Umbilical cord (tissue), 2 donors: ENCODE data around the gene TBCK. TPM values are rescaled to one million over a fixed set of nuclear protein-coding genes. Genes with fewer than 3 reads are reported as not detected.
"Not testable (repeated sequence)": the region's sequence is repeated elsewhere in the genome, so short reads cannot be mapped to it uniquely, and the experiment has no call there.

Source experiments
- DNase-seq: peaks from one replicate; pipeline ENCODE4 v3.0.0-alpha.2; 2015; ENCODE audit warnings: low spot score
- total RNA-seq: library from RNA; depleted of rRNA; stranded (reverse); fragments of >200 nt; gene quantifications from one replicate; pipeline ENCODE4 v1.2.3, GENCODE V29; 2014; ENCODE audit warnings: low replicate concordance; ENCODE audit not compliant: insufficient read depth

TBCK gene
- total RNA-seq, 1 donor from 2014 or later = 123 TPM

- DNase-seq = not testable (repeated sequence)
These were observed 196.0 kb downstream of the TBCK start for GRCh38 chr4:106119949-106120555.

- no peak for DNase-seq
These were observed 200.0 kb downstream of the TBCK start for GRCh38 chr4:106116025-106116424.

GRCh38 chr4:106114270-106114669, 201.7 kb downstream of the TBCK start:
- no peak for DNase-seq

DNA sequence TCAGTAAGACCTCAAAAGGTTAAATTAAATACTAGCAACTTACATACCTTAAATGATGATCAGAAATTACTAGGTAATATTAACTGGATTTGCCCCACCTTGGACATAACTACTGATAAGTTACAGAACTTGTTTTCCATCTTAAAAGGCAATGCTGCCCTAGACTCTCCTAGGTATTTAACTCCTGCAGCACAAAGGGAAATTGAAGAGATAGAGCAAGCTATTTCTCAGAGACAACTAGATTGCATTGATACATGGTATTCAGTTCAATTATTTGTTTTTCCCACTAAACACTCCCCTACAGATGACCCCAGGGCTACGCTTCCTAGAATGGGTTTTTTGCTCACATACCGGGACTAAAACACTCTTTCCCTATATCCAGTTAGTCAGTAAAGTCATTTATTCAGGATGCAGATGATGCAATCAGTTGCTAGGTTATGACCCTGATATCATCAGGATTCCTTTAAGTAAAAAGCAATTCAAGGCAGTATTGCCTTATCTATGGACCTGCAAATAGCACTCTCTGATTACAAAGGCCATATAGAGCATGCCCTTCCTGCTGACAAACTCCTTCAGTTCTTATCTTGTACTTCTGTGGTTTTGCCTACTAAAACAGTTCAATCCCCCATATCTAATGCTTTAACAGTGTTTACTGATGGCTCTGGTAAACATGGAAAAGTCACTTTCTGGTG, 204.1 kb downstream of the TBCK start:
- not testable (repeated sequence) for DNase-seq

GRCh38 chr4:106109929-106110328, 206.1 kb downstream of the TBCK start:
- DNase-seq = no peak

DNA sequence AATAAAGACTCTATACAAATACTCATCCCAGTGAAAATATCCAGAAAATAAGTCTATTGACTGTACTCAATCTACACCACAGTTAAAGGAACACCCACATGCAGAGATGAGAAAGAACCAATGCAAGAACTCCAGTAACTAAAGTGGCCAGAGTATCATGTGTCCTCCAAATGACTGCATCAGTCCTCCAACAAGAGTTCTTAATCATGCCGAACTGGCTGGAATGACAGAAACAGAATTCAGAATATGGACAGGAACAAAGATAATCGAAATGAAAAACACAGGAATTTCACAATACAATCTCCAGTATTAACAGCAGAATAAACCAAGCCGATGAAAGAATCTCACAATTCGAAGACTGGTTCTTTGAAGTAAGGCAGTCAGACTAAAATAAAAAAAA, 210.3 kb downstream of the TBCK start:
- no peak for DNase-seq

DNA sequence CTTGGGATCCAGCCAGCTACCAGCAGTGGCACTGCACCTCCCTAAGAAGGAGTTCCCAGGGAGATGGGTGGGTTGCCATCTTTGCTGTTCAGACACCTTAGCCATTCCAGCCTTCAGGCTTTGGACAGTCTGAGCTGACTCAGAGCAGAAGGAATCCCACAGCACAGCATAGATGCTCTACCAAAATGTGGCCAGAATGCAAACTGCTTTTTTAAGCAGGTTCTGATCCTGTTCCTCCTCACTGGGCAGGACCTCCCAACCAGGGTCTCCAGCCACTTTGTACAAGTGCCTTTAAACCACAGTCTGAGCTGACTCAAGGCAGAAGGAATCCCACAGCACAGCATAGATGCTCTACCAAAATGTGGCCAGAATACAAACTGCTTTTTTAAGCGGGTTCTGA, 211.7 kb downstream of the TBCK start:
- no peak for DNase-seq

DNA sequence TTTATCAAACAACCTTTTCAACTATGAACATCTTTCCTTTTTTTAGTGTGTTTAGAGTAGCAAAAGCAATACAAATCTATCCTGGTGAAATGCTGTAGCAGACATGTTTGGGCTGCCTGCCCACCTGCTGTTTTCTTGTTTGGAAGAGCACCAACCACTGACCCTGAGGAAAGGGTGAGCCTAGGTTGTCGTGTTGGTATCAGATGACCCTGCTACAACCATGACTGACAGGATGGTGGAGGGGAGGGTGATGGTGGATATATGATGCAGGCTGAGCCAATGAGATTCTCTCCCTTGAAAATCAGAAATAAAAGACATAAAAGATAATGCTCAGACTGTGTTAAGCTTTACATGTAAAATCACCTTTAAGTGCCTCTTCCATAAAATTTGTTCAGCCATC, 219.6 kb downstream of the TBCK start:
- no peak for DNase-seq

DNA sequence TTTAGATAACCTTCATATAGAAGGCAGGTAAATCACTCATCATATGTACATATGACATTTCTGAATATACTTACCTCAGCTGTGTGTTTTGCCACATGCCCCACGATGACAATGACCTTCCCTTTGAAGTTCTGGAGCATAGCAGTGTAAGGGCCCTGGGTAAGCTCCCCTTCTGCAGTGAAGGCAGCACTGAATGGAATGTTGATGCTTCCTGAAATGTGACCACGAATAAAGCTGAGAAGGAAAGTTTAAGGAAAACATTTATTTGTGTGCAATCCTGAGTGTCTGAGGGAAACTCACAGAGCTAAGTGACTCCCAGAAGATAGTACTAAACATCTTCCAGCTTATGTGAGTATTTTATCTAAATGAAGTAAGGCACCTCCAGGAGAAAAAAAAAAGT, 220.6 kb downstream of the TBCK start:
- DNase-seq = no peak

DNA sequence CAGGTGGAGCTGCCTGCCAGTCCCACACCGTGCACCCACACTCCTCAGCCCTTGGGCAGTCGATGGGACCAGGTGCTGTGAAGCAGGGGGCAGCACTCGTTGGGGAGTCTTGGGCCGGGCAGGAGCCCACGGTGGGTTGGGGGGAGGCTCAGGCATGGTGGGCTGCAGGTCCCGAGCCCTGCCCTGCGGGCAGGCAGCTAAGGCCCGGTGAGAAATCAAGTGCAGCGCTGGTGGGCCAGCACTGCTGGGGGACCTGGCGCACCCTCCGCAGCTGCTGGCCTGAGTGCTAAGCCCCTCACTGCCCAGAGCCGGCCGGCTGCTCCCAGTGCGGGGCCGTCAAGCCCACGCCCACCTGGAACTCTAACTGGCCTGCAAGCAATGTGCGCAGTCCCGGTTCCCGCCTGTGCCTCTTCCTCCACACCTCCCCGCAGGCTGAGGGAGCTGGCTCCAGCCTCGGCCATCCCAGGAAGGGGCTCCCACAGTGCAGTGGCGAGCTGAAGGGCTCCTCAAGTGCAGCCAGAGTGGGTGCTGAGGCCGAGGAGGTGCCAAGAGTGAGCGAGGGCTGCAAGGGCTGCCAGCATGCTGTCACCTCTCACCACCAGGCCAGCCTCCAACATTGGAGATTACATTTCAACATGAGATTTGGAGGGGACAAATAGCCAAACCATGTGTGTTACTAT, 223.5 kb downstream of the TBCK start:
- no peak for DNase-seq

DNA sequence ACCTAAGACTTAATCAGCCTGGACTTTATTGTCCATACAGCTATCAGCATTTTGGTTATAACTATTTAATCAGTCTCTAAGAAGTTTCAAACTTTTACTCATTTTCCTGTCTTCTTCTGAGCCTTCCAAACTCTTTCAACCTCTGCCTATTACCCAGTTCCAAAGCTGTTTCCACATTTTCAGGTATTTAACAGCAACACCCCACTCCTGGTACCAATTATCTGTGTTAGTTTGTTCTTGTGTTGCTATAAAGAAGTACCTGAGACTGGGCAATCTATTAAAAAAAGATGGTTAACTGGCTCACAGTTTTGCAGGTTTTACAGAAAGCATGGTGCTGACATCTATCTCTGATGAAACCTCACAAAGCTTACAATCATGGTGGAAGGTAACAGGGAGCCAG, 225.2 kb downstream of the TBCK start:
- no peak for DNase-seq

GRCh38 chr4:106083065-106083464, 232.9 kb downstream of the TBCK start:
- no peak for DNase-seq

GRCh38 chr4:106080376-106080775, 235.6 kb downstream of the TBCK start:
- DNase-seq = no peak

- DNase-seq = no peak
These were observed 236.4 kb downstream of the TBCK start for GRCh38 chr4:106079616-106080015.

DNA sequence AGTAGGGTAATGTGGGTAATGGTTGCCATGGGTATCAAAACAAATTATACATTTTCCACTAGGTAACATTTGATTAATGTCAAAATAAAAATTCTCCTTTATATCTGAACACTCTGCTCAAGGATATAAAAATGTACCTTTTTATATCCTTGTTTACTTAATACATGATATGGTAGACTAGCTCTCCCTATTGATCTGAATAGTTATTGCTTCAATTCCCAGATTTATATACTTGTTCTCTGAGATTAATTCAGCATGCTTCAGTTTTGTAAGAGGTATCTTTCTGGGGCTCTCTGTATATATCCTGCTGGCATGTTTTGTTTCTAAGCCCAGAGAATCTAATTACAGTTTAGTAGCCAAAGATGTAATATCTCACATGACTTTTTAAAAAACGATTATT, 251.0 kb downstream of the TBCK start:
- DNase-seq = no peak

- DNase-seq = no peak
These were observed 253.0 kb downstream of the TBCK start for GRCh38 chr4:106063009-106063408.

- peak; percentile 28 for DNase-seq
These were observed 253.5 kb downstream of the TBCK start for GRCh38 chr4:106062452-106062875.

DNA sequence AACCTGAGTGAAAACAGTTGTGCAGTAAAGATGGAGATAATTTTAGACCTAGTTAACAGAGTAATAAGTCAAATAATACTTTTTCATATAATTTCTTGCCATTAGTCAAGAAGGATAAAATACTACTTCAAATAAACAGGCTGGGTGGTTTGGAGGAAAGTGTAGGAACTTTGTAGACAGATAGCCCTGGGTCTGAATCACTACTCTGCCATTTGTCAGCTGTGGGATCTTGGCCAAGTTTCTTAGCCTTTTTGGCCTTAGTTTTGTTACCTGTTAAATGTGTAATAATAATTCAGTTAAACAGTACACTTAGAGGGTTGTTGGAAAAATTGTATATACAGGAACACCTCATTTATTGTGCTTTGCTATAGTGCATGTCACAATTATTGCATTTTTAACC, 257.1 kb downstream of the TBCK start:
- no peak for DNase-seq

- DNase-seq = no peak
These were observed 259.1 kb downstream of the TBCK start for GRCh38 chr4:106056914-106057313.

DNA sequence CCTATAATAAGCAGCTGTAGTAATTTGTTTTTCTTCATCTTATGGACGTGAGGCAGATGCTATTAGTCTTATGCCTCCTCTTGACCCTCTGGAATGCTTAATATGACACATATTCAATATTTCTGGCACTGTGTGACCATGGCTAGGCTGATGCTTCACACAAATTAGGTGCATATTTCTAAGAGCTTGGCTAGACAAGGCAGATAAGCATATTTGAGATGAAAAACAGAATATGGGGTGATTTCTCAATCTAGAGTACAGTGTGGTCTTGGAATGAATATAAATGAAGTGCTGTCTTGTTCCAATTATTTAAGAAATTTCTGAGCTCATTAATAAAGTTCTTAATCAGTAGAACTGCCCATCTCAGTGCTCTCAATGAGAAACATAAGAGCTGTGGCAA, 264.5 kb downstream of the TBCK start:
- no peak for DNase-seq

DNA sequence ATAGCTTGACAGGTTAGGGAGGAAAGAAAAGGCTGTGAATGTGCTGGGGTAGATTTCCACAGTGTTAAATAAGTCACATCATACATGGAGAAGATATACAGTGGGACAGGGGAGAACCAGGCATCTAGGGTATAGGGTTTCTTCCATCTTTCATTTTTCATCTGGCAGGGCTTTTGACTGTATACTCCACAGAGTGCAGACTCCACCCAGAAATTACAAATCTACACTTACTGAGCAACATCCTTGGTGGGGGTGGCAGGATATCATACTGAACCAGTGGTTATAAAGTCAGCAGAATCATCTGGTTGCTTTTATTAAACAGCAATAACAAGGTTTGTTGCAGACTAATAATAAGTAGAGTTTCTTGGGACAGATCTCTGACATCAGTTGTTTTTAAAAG, 266.5 kb downstream of the TBCK start:
- DNase-seq = peak; percentile 26

- DNase-seq = peak; percentile 92
These were observed 267.6 kb downstream of the TBCK start for GRCh38 chr4:106048250-106048971.
